Measurements from ENCODE around the gene ITGA8.
"Not testable (repeated sequence)": the region's sequence is repeated elsewhere in the genome, so short reads cannot be mapped to it uniquely, and the experiment has no call there.

Gene ITGA8

DNA sequence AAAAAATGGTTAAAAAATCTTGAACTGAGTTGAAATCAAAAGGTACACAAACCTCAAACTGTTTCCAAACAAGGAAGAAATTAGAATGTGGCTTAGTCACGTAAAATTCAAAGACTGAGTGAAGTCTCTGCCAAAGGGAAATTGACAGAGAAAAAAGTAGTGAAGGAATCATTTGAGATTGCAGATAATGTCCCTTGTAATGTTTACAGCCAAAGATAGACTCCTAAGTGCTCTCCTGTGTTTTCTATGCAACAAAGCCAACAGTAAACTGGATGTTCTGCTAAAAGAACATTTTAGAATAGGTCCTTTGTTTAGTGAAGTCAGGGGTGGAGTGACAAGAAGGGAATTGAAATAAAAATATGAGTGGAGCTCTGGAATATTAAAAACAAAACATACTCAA is 117.9 kb downstream of the ITGA8 start:
- 91 to 95% methylated on average over 1 of the region's 1 CpG for WGBS, 2 experiments
- Histone ChIP-seq H3K4me3 (ENCODE audit: insufficient read depth, low read depth, low read length) (no peak overlapping the region), H3K9me3 (ENCODE audit: control insufficient read depth, low read length) (no peaks in the 10 kb centered on the region), H3K36me3 (ENCODE audit: control insufficient read depth, insufficient read depth, low read length) (no peaks in the 10 kb centered on the region), H3K4me1 (ENCODE audit: control insufficient read depth, insufficient read depth, low read length) (no peaks in the 10 kb centered on the region), H3K27ac (ENCODE audit: insufficient read depth, low read depth, low read length, poor library complexity, severe bottlenecking) (no peak overlapping the region), H3K27me3 (ENCODE audit: control insufficient read depth, insufficient read depth, low read length, poor library complexity, severe bottlenecking) (no peaks in the 10 kb centered on the region)

DNA sequence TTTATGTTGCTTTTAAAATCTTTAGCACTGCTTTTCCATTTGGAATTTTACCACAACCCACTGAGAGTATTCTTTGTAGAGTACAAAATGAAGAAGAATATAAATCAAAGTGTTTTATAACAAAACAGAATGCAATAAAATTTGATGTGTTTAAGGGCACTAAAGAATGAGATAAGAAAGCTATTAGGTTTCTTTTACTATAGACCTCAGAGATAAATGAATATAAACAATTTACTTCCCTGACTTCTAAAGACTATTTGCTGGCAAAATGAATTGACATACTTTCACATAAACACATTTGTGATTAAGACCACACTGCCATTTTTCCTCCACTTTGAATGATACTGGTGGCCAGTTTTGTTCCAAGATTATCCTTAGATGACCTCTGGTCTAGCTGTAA is 124.5 kb downstream of the ITGA8 start:
- H3K27ac ChIP-seq (ENCODE audit: insufficient read depth, low read depth, low read length, poor library complexity, severe bottlenecking) = no peak overlapping the region
- H3K27me3 ChIP-seq (ENCODE audit: control insufficient read depth, insufficient read depth, low read length, poor library complexity, severe bottlenecking) = no peaks in the 10 kb centered on the region
- no peaks in the 10 kb centered on the region for H3K36me3 ChIP-seq (ENCODE audit: control insufficient read depth, insufficient read depth, low read length)
- H3K4me3 ChIP-seq (ENCODE audit: insufficient read depth, low read depth, low read length) = no peak overlapping the region
- H3K4me1 ChIP-seq (ENCODE audit: control insufficient read depth, insufficient read depth, low read length) = no peaks in the 10 kb centered on the region
- H3K9me3 ChIP-seq (ENCODE audit: control insufficient read depth, low read length) = no peaks in the 10 kb centered on the region

DNA sequence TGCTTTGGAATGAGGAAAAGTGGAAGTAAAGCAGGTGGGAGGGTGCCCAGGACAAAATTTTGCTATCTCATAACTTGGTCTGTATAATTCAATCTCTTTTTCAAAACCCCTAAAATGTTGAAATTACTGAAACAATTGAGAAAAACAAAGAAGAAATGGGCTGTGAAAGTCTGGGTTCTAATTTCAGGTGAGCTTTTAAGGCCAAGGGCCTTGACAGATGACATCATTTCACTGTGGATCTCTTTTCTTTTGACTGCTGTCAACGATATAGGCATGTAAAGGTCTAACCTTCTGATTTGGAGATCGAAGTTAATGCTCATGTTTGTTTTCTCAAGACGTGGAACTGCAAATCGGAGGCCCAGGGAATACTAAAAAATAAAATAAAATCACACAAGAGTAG is 127.8 kb downstream of the ITGA8 start:
- Histone ChIP-seq H3K4me3 (ENCODE audit: insufficient read depth, low read depth, low read length) (no peak overlapping the region), H3K9me3 (ENCODE audit: control insufficient read depth, low read length) (no peaks in the 10 kb centered on the region), H3K36me3 (ENCODE audit: control insufficient read depth, insufficient read depth, low read length) (no peaks in the 10 kb centered on the region), H3K4me1 (ENCODE audit: control insufficient read depth, insufficient read depth, low read length) (no peaks in the 10 kb centered on the region), H3K27me3 (ENCODE audit: control insufficient read depth, insufficient read depth, low read length, poor library complexity, severe bottlenecking) (no peaks in the 10 kb centered on the region), H3K27ac (ENCODE audit: insufficient read depth, low read depth, low read length, poor library complexity, severe bottlenecking) (no peak overlapping the region)
- WGBS, 2 experiments = 94 to 100% methylated on average over 4 of the region's 4 CpGs

DNA sequence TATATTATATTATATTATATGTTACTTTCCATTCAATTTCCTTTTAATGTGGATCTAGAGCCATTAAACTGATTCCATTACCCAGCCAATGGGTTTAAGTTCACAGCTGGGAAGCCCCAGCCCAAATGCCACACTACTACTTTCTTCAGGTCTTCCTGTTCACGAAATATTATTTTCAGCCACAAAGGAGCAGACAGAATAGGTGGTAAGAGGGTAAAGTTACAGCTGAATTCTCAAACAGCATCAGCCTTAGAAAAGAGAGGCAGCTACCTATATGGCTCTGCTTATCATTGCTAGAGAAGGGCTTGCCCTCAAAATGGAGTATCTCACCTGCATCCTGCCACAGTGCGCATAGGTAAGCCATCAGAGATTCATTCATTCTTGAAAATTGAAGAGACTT is 128.3 kb downstream of the ITGA8 start:
- WGBS, 2 experiments = 93 to 98% methylated on average over 1 to 2 of the region's 2 CpGs
- no peaks in the 10 kb centered on the region for H3K4me1 ChIP-seq (ENCODE audit: control insufficient read depth, insufficient read depth, low read length)
- no peak overlapping the region for H3K4me3 ChIP-seq (ENCODE audit: insufficient read depth, low read depth, low read length)
- no peaks in the 10 kb centered on the region for H3K9me3 ChIP-seq (ENCODE audit: control insufficient read depth, low read length)
- no peaks in the 10 kb centered on the region for H3K36me3 ChIP-seq (ENCODE audit: control insufficient read depth, insufficient read depth, low read length)
- H3K27me3 ChIP-seq (ENCODE audit: control insufficient read depth, insufficient read depth, low read length, poor library complexity, severe bottlenecking) = no peaks in the 10 kb centered on the region
- no peak overlapping the region for H3K27ac ChIP-seq (ENCODE audit: insufficient read depth, low read depth, low read length, poor library complexity, severe bottlenecking)

DNA sequence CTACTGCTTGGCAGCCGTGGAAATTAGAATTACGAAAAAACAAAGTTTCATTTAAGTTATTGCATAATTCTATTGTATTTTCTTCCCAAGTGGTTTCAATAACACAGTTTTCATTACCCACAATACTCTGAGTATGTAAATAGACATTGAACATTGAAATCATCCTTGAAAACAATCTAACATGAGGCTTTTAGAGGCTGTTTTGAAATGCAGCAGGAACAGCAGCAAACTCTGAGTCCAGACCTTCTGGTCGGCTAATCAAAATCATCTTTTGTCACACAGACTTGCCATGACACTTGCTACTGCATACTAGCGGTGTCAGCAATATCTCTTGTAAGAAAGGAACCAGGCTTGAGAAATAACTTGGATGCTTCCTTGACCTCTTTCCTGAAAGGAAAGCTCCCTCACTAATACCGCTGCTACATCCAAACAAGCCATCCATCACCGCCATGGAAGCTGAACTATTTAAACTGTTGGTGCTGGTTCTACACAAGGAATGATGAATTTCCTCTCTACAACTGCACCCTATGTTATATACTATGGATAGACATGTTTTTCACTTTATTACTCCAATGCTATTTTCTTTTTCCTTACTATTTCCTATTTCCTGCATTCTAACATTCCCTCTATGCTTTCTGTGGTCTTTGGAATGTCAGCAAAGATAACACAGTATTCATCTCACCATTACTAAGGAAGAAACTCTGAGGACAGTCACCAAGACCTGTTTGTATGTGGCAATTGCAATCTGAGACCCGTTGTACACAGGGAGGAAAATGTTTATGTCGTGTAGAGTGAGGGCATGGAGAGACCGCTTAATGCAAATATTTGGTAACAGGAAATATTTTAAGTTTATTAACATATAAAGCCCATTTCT is 130.8 kb downstream of the ITGA8 start:
- H3K9me3 ChIP-seq (ENCODE audit: control insufficient read depth, low read length) = no peaks in the 10 kb centered on the region
- no peak overlapping the region for H3K27ac ChIP-seq (ENCODE audit: insufficient read depth, low read depth, low read length, poor library complexity, severe bottlenecking)

DNA sequence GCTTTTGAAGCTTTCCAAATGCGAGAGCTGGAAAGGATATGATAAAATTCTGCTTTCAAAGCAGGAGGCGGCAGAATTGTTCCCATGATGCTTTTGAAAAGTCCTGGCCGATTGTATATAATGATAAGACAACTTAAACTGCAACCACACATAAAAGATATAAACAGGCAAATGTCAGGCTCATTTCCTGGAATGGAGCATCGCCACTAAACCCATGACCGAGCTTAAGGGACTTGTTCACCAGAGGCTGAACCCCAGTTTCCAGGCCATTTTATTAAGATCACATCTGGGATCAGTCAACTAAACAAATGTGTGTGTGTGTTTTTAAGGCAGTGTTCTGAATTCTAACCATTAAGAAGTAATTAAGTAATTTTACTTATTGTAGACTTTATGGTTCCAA is 131.6 kb downstream of the ITGA8 start:
- Histone ChIP-seq H3K9me3 (ENCODE audit: control insufficient read depth, low read length) (no peaks in the 10 kb centered on the region), H3K4me1 (ENCODE audit: control insufficient read depth, insufficient read depth, low read length) (no peaks in the 10 kb centered on the region), H3K27me3 (ENCODE audit: control insufficient read depth, insufficient read depth, low read length, poor library complexity, severe bottlenecking) (no peaks in the 10 kb centered on the region), H3K27ac (ENCODE audit: insufficient read depth, low read depth, low read length, poor library complexity, severe bottlenecking) (no peak overlapping the region), H3K36me3 (ENCODE audit: control insufficient read depth, insufficient read depth, low read length) (no peaks in the 10 kb centered on the region), H3K4me3 (ENCODE audit: insufficient read depth, low read depth, low read length) (no peak overlapping the region)
- 94 to 96% methylated on average over 5 of the region's 5 CpGs for WGBS, 2 experiments

More for the DNA sequence above, 130.8 kb downstream of the ITGA8 start:
- Histone ChIP-seq H3K4me1 (ENCODE audit: control insufficient read depth, insufficient read depth, low read length) (no peaks in the 10 kb centered on the region), H3K27me3 (ENCODE audit: control insufficient read depth, insufficient read depth, low read length, poor library complexity, severe bottlenecking) (no peaks in the 10 kb centered on the region), H3K4me3 (ENCODE audit: insufficient read depth, low read depth, low read length) (no peak overlapping the region), H3K36me3 (ENCODE audit: control insufficient read depth, insufficient read depth, low read length) (no peaks in the 10 kb centered on the region)
- WGBS, 2 experiments = 89 to 90% methylated on average over 5 to 7 of the region's 9 CpGs

DNA sequence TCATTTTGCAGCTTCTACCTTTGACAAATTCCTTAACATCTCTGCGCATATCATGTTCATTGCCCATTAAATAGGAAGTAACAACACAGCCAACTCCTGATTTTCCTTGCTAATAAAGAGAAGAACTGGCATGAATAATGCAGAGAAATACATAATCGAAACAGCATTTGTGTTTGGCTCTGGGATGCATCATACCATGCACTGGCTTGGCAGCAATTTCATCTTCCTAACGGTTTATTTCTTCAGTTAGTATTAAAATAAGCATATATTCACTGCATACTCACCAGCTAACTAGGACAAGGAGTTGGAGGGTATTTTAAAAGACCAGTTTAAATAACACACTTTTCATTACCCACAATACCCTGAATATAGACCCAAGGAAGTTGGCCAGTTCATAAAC is 132.5 kb downstream of the ITGA8 start:
- no peaks in the 10 kb centered on the region for H3K27me3 ChIP-seq (ENCODE audit: control insufficient read depth, insufficient read depth, low read length, poor library complexity, severe bottlenecking)
- WGBS, 2 experiments = 96 to 97% methylated on average over 3 of the region's 3 CpGs
- no peaks in the 10 kb centered on the region for H3K9me3 ChIP-seq (ENCODE audit: control insufficient read depth, low read length)
- no peaks in the 10 kb centered on the region for H3K36me3 ChIP-seq (ENCODE audit: control insufficient read depth, insufficient read depth, low read length)
- H3K4me1 ChIP-seq (ENCODE audit: control insufficient read depth, insufficient read depth, low read length) = no peaks in the 10 kb centered on the region
- no peak overlapping the region for H3K4me3 ChIP-seq (ENCODE audit: insufficient read depth, low read depth, low read length)
- H3K27ac ChIP-seq (ENCODE audit: insufficient read depth, low read depth, low read length, poor library complexity, severe bottlenecking) = no peak overlapping the region

DNA sequence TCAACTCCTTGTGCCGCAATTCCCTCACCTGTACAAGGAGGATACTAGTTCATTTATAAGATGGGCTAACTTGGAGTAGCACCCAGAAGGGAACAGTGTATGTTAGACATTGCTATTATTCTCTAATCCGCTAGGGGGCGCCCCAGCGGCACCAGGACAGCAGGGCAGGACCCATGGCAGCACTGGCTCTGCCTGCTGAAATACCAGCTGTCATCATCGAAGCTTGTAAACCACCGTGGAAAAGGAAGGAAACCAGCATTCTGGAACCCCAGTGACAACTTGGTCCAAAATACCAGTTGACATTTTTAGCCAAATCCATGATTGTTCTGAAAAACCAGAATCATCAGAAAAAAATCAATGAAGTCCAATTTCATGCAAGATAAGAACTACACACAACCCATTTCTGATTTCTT is 134.4 kb downstream of the ITGA8 start:
- Histone ChIP-seq H3K9me3 (ENCODE audit: control insufficient read depth, low read length) (no peaks in the 10 kb centered on the region), H3K27me3 (ENCODE audit: control insufficient read depth, insufficient read depth, low read length, poor library complexity, severe bottlenecking) (no peaks in the 10 kb centered on the region), H3K4me3 (ENCODE audit: insufficient read depth, low read depth, low read length) (no peak overlapping the region), H3K27ac (ENCODE audit: insufficient read depth, low read depth, low read length, poor library complexity, severe bottlenecking) (no peak overlapping the region), H3K36me3 (ENCODE audit: control insufficient read depth, insufficient read depth, low read length) (no peaks in the 10 kb centered on the region), H3K4me1 (ENCODE audit: control insufficient read depth, insufficient read depth, low read length) (no peaks in the 10 kb centered on the region)
- WGBS, 2 experiments = 19 to 21% methylated on average over 6 of the region's 6 CpGs

DNA sequence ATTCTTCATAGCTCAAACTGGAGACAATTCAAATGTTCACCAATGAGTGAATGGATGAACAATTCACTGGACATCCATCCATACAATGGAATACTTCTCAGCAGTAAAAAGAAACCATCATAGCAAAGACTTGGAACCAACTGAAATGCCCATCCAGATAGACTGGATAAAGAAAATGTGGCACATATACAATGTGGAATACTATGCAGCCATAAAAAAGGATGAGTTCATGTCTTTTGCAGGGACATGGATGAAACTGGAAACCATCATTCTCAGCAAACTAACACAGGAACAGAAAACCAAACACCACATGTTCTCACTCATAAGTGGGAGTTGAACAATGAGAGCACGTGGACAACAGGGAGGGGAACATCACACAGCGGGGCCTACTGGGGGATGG is 136.8 kb downstream of the ITGA8 start:
- not testable (repeated sequence) for H3K4me1 ChIP-seq (ENCODE audit: control insufficient read depth, insufficient read depth, low read length); H3K27me3 ChIP-seq (ENCODE audit: control insufficient read depth, insufficient read depth, low read length, poor library complexity, severe bottlenecking); H3K4me3 ChIP-seq (ENCODE audit: insufficient read depth, low read depth, low read length); H3K9me3 ChIP-seq (ENCODE audit: control insufficient read depth, low read length); H3K36me3 ChIP-seq (ENCODE audit: control insufficient read depth, insufficient read depth, low read length); H3K27ac ChIP-seq (ENCODE audit: insufficient read depth, low read depth, low read length, poor library complexity, severe bottlenecking)
- WGBS, 2 experiments = 93 to 95% methylated on average over 2 of the region's 2 CpGs

DNA sequence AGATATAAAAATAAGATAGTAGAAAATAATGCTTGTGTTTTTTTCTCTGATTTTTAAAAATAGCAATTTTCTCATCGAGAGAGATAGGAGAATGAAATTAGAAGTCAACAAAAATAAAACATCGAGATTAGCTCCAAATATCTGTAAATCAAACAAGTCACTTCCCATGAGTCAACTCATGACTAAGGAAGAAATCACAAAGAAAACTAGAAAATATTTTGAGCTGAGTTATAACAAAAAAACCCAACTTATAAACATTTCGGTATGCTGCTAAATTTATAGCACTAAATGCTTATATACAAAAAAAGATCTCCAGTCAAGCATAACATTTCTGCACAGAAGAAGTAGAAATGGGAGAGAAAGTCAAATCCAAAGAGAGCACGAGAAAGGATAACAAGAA is 140.1 kb downstream of the ITGA8 start:
- Histone ChIP-seq H3K27ac (ENCODE audit: insufficient read depth, low read depth, low read length, poor library complexity, severe bottlenecking) (no peak overlapping the region), H3K4me3 (ENCODE audit: insufficient read depth, low read depth, low read length) (no peak overlapping the region), H3K9me3 (ENCODE audit: control insufficient read depth, low read length) (no peaks in the 10 kb centered on the region), H3K27me3 (ENCODE audit: control insufficient read depth, insufficient read depth, low read length, poor library complexity, severe bottlenecking) (no peaks in the 10 kb centered on the region), H3K4me1 (ENCODE audit: control insufficient read depth, insufficient read depth, low read length) (no peaks in the 10 kb centered on the region), H3K36me3 (ENCODE audit: control insufficient read depth, insufficient read depth, low read length) (no peaks in the 10 kb centered on the region)
- WGBS, 2 experiments = 93 to 100% methylated on average over 2 to 3 of the region's 4 CpGs
